Measurements from ENCODE around the gene CREB5. TPM values are rescaled to one million over a fixed set of nuclear protein-coding genes. Genes with fewer than 3 reads are reported as not detected.

Gene CREB5
- total RNA-seq, 1 experiment from 2014 or later: 5.2 TPM

DNA sequence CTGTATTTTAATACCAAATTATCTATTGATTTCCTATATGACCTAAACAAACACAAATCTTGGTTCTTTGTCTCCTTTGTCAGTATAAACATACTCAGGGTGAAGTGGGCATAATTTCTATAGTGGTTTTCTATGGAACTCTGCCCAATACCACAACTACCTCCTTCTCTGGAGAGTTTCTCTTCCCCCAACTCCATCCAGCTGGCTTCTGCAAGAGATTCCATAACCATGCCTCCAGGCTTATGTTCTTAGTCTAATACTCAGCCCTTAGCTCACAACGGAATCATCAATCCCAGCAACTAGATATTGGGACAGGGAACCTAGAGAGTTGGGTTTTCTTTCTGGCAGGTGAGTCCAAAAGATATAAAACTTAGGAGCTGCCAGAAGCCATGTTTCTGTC lies 418.5 kb downstream of the CREB5 start:
- Histone ChIP-seq H3K4me3 (ENCODE audit: low read length) (no peak overlapping the region), H3F3A (ENCODE audit: low read length, unreplicated experiment) (no peaks in the 10 kb centered on the region), H3K27ac (ENCODE audit: low read length) (no peak overlapping the region), H3K9me2 (replicated peaks; ENCODE audit: low read length) (no peaks in the 10 kb centered on the region), H3K79me2 (ENCODE audit: low read length) (no peaks in the 10 kb centered on the region), H3K27me3 (ENCODE audit: low read length) (no peaks in the 10 kb centered on the region), H3K9ac (ENCODE audit: low read length) (no peak overlapping the region), H2AFZ (ENCODE audit: low read length) (no peak overlapping the region), H3K36me3 (ENCODE audit: low read depth, low read length) (no peaks in the 10 kb centered on the region), H3K4me1 (ENCODE audit: insufficient read depth, low read length) (peaks cover 7% of the 10 kb centered on the region), H3K9me3 (ENCODE audit: low read length) (no peaks in the 10 kb centered on the region), H3K4me2 (ENCODE audit: low read length) (no peak overlapping the region), H4K20me1 (ENCODE audit: low read length) (no peaks in the 10 kb centered on the region)
- DNase-seq: no peak
- no TSS peak for BruUV-seq (replicated peaks)
- intact Hi-C loops (cut with micrococcal nuclease): no loop called here
- TF ChIP-seq, protein P1, sequence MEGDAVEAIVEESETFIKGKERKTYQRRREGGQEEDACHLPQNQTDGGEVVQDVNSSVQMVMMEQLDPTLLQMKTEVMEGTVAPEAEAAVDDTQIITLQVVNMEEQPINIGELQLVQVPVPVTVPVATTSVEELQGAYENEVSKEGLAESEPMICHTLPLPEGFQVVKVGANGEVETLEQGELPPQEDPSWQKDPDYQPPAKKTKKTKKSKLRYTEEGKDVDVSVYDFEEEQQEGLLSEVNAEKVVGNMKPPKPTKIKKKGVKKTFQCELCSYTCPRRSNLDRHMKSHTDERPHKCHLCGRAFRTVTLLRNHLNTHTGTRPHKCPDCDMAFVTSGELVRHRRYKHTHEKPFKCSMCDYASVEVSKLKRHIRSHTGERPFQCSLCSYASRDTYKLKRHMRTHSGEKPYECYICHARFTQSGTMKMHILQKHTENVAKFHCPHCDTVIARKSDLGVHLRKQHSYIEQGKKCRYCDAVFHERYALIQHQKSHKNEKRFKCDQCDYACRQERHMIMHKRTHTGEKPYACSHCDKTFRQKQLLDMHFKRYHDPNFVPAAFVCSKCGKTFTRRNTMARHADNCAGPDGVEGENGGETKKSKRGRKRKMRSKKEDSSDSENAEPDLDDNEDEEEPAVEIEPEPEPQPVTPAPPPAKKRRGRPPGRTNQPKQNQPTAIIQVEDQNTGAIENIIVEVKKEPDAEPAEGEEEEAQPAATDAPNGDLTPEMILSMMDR (conservative IDR thresholded peaks at IDR 0.05; ENCODE audit: low read depth, low read length): no peak
- TF ChIP-seq EZH2phosphoT487 (IDR thresholded peaks at IDR 0.05; ENCODE audit: borderline replicate concordance, low read length): no peak
- no peak for ATAC-seq
- ChIA-PET CTCF (no interaction called here), POLR2A (ENCODE audit: unreplicated experiment) (no interaction called here)

DNA sequence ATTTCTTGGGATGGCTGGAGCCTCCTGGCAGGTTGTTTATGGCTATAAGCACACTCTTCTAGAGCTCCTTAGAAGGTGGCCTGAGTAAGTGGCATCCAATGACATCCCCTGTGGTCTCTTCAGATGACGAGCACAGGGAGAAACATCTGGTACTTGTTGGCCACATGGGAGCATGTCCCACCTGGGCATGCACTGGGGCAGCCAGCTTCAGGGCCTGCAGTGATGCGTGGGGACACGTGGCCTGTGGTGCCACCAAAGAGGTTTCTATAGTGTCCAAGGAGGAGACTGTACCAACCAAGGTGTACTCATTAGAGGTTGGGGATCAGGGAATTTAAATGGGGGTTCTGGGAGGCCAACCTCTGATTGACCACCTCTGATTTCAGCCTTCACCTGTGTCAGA lies 420.4 kb downstream of the CREB5 start:
- no peaks in the 10 kb centered on the region for H3F3A ChIP-seq (ENCODE audit: low read length, unreplicated experiment)
- intact Hi-C loops (cut with micrococcal nuclease): no loop called here
- H3K9ac ChIP-seq (ENCODE audit: low read length): no peak overlapping the region
- H3K27ac ChIP-seq (ENCODE audit: low read length): no peak overlapping the region
- POLR2A ChIA-PET (ENCODE audit: unreplicated experiment): no interaction called here
- no peaks in the 10 kb centered on the region for H3K9me3 ChIP-seq (ENCODE audit: low read length)
- TF ChIP-seq, protein P1 (conservative IDR thresholded peaks at IDR 0.05; ENCODE audit: low read depth, low read length): no peak
- TF ChIP-seq EZH2 (IDR thresholded peaks at IDR 0.05; ENCODE audit: low read length, unreplicated experiment) (no peak), EZH2phosphoT487 (IDR thresholded peaks at IDR 0.05; ENCODE audit: borderline replicate concordance, low read length) (no peak)
- no peaks in the 10 kb centered on the region for H3K27me3 ChIP-seq (ENCODE audit: low read length)
- H4K20me1 ChIP-seq (ENCODE audit: low read length): no peaks in the 10 kb centered on the region
- no peak for DNase-seq
- no peak overlapping the region for H3K4me3 ChIP-seq (ENCODE audit: low read length)
- CTCF ChIA-PET: no interaction called here
- H3K4me2 ChIP-seq (ENCODE audit: low read length): no peak overlapping the region
- H2AFZ ChIP-seq (ENCODE audit: low read length): no peak overlapping the region
- ATAC-seq: no peak
- no peaks in the 10 kb centered on the region for H3K79me2 ChIP-seq (ENCODE audit: low read length)
- BruUV-seq (replicated peaks): no TSS peak
- H3K36me3 ChIP-seq (ENCODE audit: low read depth, low read length): no peaks in the 10 kb centered on the region
- peaks cover 10% of the 10 kb centered on the region for H3K4me1 ChIP-seq (ENCODE audit: insufficient read depth, low read length)
- H3K9me2 ChIP-seq (replicated peaks; ENCODE audit: low read length): no peaks in the 10 kb centered on the region

DNA sequence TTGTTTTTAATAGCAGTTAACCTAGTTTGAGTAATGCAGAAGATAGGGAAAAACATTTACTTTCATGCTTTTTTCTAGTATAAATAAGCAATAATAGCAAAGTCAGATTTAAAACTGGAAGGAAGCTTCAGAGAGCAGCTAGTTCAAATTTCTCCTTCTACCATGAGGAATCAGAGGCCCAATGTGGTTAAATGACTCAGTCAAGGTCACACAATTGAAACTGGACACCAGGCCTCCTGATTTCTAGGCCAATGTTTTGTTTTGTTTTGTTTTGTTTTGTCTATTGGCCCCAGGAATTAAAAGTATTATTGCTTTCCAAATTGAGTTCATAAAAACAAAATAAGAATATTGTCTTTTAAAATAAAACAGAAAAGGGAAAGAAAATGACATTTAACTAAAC lies 423.5 kb downstream of the CREB5 start:
- intact Hi-C loops (cut with micrococcal nuclease): no loop called here
- Histone ChIP-seq H3K36me3 (ENCODE audit: low read depth, low read length) (no peaks in the 10 kb centered on the region), H3K9me3 (ENCODE audit: low read length) (no peaks in the 10 kb centered on the region), H4K20me1 (ENCODE audit: low read length) (no peaks in the 10 kb centered on the region), H3K27me3 (ENCODE audit: low read length) (no peaks in the 10 kb centered on the region), H3K9me2 (replicated peaks; ENCODE audit: low read length) (no peaks in the 10 kb centered on the region), H3K79me2 (ENCODE audit: low read length) (no peaks in the 10 kb centered on the region), H3F3A (ENCODE audit: low read length, unreplicated experiment) (no peaks in the 10 kb centered on the region), H3K4me1 (ENCODE audit: insufficient read depth, low read length) (peaks cover 10% of the 10 kb centered on the region), H3K4me3 (ENCODE audit: low read length) (no peak overlapping the region), H2AFZ (ENCODE audit: low read length) (no peak overlapping the region), H3K4me2 (ENCODE audit: low read length) (no peak overlapping the region), H3K27ac (ENCODE audit: low read length) (no peak overlapping the region), H3K9ac (ENCODE audit: low read length) (no peak overlapping the region)
- POLR2A ChIA-PET (ENCODE audit: unreplicated experiment): no interaction called here
- TF ChIP-seq, protein P1 (conservative IDR thresholded peaks at IDR 0.05; ENCODE audit: low read depth, low read length): no peak
- no peak for TF ChIP-seq EZH2 (IDR thresholded peaks at IDR 0.05; ENCODE audit: low read length, unreplicated experiment)
- TF ChIP-seq EZH2phosphoT487 (IDR thresholded peaks at IDR 0.05; ENCODE audit: borderline replicate concordance, low read length): no peak
- DNase-seq (peak; percentile 57), ATAC-seq (no peak)
- CTCF ChIA-PET: interaction anchor here (0.6 kb wide), 2 partner anchors 166 to 774 kb away, joined by 4 read pairs; no protein-coding TSS in a partner anchor
- no TSS peak for BruUV-seq (replicated peaks)

All from PC-3 (cell line).